AG04449 (cell line): ENCODE measurements around the gene CADM1.

ENCODE experiments used
- CTCF ChIA-PET: fragments of 350-600 bp; formaldehyde crosslinking; extraction: SDS; loops from one replicate; lab custom pipeline; 2021; ENCODE audit warnings: antibody characterized with exemption; lab: Yijun Ruan, JAX
- POLR2A ChIA-PET: fragments of 400-600, 350-600 bp; formaldehyde crosslinking; extraction: SDS; loops from one replicate; lab custom pipeline; 2020; ENCODE audit warnings: antibody characterized with exemption, inconsistent platforms; lab: Yijun Ruan, JAX
- DNase-seq: peaks from one replicate; pipeline ENCODE4 v3.0.0-alpha.2; 2010; ENCODE audit warnings: low read depth, low spot score
- H3K4me3 ChIP-seq: 2 replicates; pipeline ENCODE4 v1.5.1; 2011; ENCODE audit warnings: low read depth, mild to moderate bottlenecking, control low read depth, low read length
- TF ChIP-seq, protein P1 (sequence below): IDR thresholded peaks from one replicate; pipeline ENCODE4 v1.5.1; 2011; ENCODE audit warnings: mild to moderate bottlenecking, moderate library complexity, low read length, control low read depth, inconsistent platforms; ENCODE audit not compliant: insufficient read depth; ENCODE audit errors: missing control alignments

The CADM1 gene

GRCh38 chr11:115179636-115180035 is 324.6 kb downstream of the CADM1 start:
- CTCF ChIA-PET = interaction anchor here (3.0 to 5.0 kb wide), 2 partner anchors 9 to 13 kb away, joined by 25 to 27 read pairs; no protein-coding TSS in a partner anchor
- POLR2A ChIA-PET = interaction anchor here (0.7 kb wide), 1 partner anchor 10 kb away, joined by 3 read pairs; no protein-coding TSS in a partner anchor
- no peak overlapping the region for H3K4me3 ChIP-seq
- TF ChIP-seq, protein P1, sequence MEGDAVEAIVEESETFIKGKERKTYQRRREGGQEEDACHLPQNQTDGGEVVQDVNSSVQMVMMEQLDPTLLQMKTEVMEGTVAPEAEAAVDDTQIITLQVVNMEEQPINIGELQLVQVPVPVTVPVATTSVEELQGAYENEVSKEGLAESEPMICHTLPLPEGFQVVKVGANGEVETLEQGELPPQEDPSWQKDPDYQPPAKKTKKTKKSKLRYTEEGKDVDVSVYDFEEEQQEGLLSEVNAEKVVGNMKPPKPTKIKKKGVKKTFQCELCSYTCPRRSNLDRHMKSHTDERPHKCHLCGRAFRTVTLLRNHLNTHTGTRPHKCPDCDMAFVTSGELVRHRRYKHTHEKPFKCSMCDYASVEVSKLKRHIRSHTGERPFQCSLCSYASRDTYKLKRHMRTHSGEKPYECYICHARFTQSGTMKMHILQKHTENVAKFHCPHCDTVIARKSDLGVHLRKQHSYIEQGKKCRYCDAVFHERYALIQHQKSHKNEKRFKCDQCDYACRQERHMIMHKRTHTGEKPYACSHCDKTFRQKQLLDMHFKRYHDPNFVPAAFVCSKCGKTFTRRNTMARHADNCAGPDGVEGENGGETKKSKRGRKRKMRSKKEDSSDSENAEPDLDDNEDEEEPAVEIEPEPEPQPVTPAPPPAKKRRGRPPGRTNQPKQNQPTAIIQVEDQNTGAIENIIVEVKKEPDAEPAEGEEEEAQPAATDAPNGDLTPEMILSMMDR = no peak
- DNase-seq = no peak

DNA sequence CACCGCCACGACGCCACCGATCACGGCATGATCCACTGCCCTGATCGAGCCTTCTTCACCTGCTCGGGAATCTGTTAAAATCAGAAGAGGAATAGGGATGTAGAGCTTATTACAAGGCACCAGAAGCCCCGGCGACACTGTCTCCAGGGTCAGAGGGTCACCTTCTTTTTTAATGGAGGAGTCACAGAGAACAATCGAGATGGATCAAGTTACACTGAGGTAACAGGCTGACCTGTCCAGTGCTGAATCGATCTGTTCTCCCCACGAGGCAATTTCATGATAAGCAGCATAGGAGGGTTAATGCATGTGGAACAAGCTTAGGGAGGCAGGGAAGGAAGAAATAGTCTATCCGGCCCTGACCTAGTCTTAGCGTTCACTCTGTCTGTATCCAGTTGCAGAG is 325.5 kb downstream of the CADM1 start:
- CTCF ChIA-PET = interaction anchor here (5.0 kb wide), 1 partner anchor 12 kb away, joined by 27 read pairs; no protein-coding TSS in a partner anchor
- TF ChIP-seq, protein P1 = no peak
- no peak for DNase-seq
- POLR2A ChIA-PET = no interaction called here
- no peak overlapping the region for H3K4me3 ChIP-seq

DNA sequence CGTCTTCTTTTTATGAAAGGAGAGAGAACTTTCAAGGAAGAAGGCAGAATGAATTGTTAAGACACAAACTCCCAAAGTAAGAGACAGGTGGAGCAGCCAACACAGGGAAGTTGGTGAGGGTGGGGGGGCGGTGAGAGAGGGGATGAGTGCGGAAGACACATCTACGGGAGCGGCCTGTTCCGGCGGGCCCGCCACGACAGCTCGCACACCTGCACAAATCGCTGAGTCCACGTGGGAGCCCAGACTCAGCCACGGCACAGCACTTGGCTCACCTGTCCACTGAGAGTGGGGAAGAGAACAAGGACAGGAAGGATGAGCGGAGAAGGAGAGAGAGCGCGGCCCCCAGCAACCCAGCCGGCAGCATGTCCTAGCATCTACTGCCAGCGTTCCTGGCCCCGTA is 331.1 kb downstream of the CADM1 start:
- TF ChIP-seq, protein P1 = no peak
- ChIA-PET POLR2A (interaction anchor here (0.6 to 0.7 kb wide), 2 partner anchors 330 to 975 kb away, joined by 3 read pairs; no protein-coding TSS in a partner anchor), CTCF (interaction anchor here (0.7 to 4.1 kb wide), 3 partner anchors 8 to 28 kb away, joined by 3 to 25 read pairs (median 3); no protein-coding TSS in a partner anchor)
- no peak overlapping the region for H3K4me3 ChIP-seq
- no peak for DNase-seq

- no peak for DNase-seq
- TF ChIP-seq, protein P1 = peak; percentile 54
- ChIA-PET CTCF (interaction anchor here (0.7 to 4.1 kb wide), 12 partner anchors 8 to 212 kb away, joined by 3 to 25 read pairs (median 3); no protein-coding TSS in a partner anchor), POLR2A (interaction anchor here (0.6 kb wide), 1 partner anchor 9 kb away, joined by 3 read pairs; no protein-coding TSS in a partner anchor)
- H3K4me3 ChIP-seq = no peak overlapping the region
These were observed 333.9 kb downstream of the CADM1 start for GRCh38 chr11:115170133-115170815.

GRCh38 chr11:115169251-115169650 is 335.0 kb downstream of the CADM1 start:
- TF ChIP-seq, protein P1 = no peak
- ChIA-PET CTCF (interaction anchor here (1.0 to 4.1 kb wide), 9 partner anchors 9 to 145 kb away, joined by 3 to 25 read pairs (median 4); no protein-coding TSS in a partner anchor), POLR2A (interaction anchor here (0.6 kb wide), 1 partner anchor 10 kb away, joined by 3 read pairs; no protein-coding TSS in a partner anchor)
- DNase-seq = no peak
- H3K4me3 ChIP-seq = no peak overlapping the region

DNA sequence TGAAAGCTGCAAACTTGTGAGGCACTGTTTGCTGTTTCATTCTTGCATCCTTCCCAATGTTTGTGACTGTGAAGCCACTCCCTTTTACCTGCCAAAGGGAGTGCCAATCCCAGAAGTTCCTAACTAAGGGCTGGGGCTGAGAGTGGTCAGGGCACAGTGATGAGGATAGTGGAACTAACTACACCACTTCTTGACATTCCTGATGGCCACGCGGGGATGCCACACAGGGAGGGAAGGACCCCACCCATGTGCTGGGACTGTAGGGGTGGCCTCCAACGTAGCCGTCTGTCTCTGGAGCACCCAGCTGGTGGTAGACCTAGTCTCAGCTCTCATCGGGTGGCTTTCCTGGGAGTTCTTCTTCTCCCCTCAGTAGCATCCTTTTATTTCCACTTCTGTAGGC is 335.5 kb downstream of the CADM1 start:
- TF ChIP-seq, protein P1 = no peak
- ChIA-PET CTCF (interaction anchor here (0.7 to 3.5 kb wide), 6 partner anchors 9 to 67 kb away, joined by 3 to 27 read pairs (median 3); no protein-coding TSS in a partner anchor), POLR2A (no interaction called here)
- no peak for DNase-seq
- H3K4me3 ChIP-seq = no peak overlapping the region
